HepG2 (cell line): ENCODE results near the gene ABHD2. TPM values are rescaled to one million over a fixed set of nuclear protein-coding genes. Genes with fewer than 3 reads are reported as not detected.

Source experiments
- ATF1 ChIP-seq: IDR thresholded peaks from 2 replicates; pipeline ENCODE4 v1.6.1; 2016; ENCODE audit warnings: mild to moderate bottlenecking, control low read depth
- CEBPG ChIP-seq: IDR thresholded peaks from 2 replicates; pipeline ENCODE4 v1.6.1; 2016
- EP300 ChIP-seq, 3 experiments: sonication (generic) in 1 of 3; formaldehyde crosslinking in 1 of 3; IDR thresholded peaks; 2 replicates each; pipeline versions ENCODE4 v1.5.1 to v1.6.1; 2011 to 2020; ENCODE audit warnings: low read depth in 2 of 3, low read length in 2 of 3, borderline replicate concordance in 1 of 3, improper control_type of control experiment in 1 of 3, mild to moderate bottlenecking in 1 of 3, missing genetic modification reagents in 1 of 3, moderate library complexity in 1 of 3
- GATAD1 ChIP-seq: IDR thresholded peaks from 2 replicates; pipeline ENCODE4 v1.6.1; 2016; ENCODE audit warnings: missing genetic modification reagents, missing compliant biosample characterization
- GTF3A ChIP-seq: sonication (generic); formaldehyde crosslinking; conservative IDR thresholded peaks from 2 replicates; pipeline ENCODE4 v1.4.0; 2020; ENCODE audit warnings: mild to moderate bottlenecking, missing genetic modification reagents
- HNF4A ChIP-seq: sonication (generic); formaldehyde crosslinking; IDR thresholded peaks from 2 replicates; pipeline ENCODE4 v1.4.0; 2020; ENCODE audit warnings: missing genetic modification reagents
- HNRNPL ChIP-seq: fragments of 200-400 bp; formaldehyde crosslinking; IDR thresholded peaks from 2 replicates; pipeline ENCODE4 v1.6.1; 2017; ENCODE audit warnings: mild to moderate bottlenecking, low read depth, low read length
- MXD4 ChIP-seq: IDR thresholded peaks from 2 replicates; pipeline ENCODE4 v1.6.1; 2016; ENCODE audit warnings: mild to moderate bottlenecking, missing biosample characterization, missing genetic modification reagents
- NR2F2 ChIP-seq: IDR thresholded peaks from 2 replicates; pipeline ENCODE4 v1.6.1; 2012; ENCODE audit warnings: low read depth, inconsistent platforms, borderline replicate concordance
- PATZ1 ChIP-seq: sonication (generic); formaldehyde crosslinking; IDR thresholded peaks from 2 replicates; pipeline ENCODE4 v1.4.0; 2020; ENCODE audit warnings: missing genetic modification reagents
- PAWR ChIP-seq: sonication (generic); formaldehyde crosslinking; IDR thresholded peaks from 2 replicates; pipeline ENCODE4 v1.4.0; 2020; ENCODE audit warnings: missing genetic modification reagents, mild to moderate bottlenecking, borderline replicate concordance
- PHB2 ChIP-seq: fragments of 450-650 bp; IDR thresholded peaks from 2 replicates; pipeline ENCODE4 v1.6.1; 2018; ENCODE audit not compliant: partially characterized antibody
- RXRA ChIP-seq: sonication (generic); formaldehyde crosslinking; IDR thresholded peaks from 2 replicates; pipeline ENCODE4 v1.5.1; 2020; ENCODE audit warnings: missing genetic modification reagents
- SOX13 ChIP-seq, 3 experiments: fragments of 450-650 bp in 1 of 3; sonication (generic) in 1 of 3; formaldehyde crosslinking in 1 of 3; IDR thresholded peaks in 2 of 3; conservative IDR thresholded peaks in 1 of 3; 2 replicates each; pipeline versions ENCODE4 v1.5.0 to v1.6.1; 2016 to 2020; ENCODE audit warnings: antibody characterized with exemption in 1 of 3, mild to moderate bottlenecking in 1 of 3, missing compliant biosample characterization in 1 of 3, missing genetic modification reagents in 1 of 3, moderate library complexity in 1 of 3
- SRSF1 ChIP-seq: fragments of 200-400 bp; formaldehyde crosslinking; optimal IDR thresholded peaks from 2 replicates; pipeline ENCODE3; 2017; ENCODE audit warnings: mild to moderate bottlenecking, low read depth, low read length, moderate library complexity
- TEAD3 ChIP-seq: optimal IDR thresholded peaks from 2 replicates; pipeline ENCODE3; 2016; ENCODE audit warnings: borderline replicate concordance
- ZNF543 ChIP-seq: sonication (generic); formaldehyde crosslinking; IDR thresholded peaks from 2 replicates; pipeline ENCODE4 v1.4.0; 2020; ENCODE audit warnings: mild to moderate bottlenecking, missing genetic modification reagents
- polyA plus RNA-seq, 8 experiments: library from polyadenylated mRNA; depleted of rRNA in 3 of 8; stranded (reverse) in 7 of 8; unstranded in 1 of 8; fragments of >200 nt; fragmentation: Illumina TruSeq in 4 of 8; extraction: Trizol in 4 of 8; gene quantifications; 2 replicates each; pipeline versions ENCODE4 v1.2.1 to v1.2.3, GENCODE V29; 2011 to 2016; ENCODE audit warnings: low read depth in 4 of 8, missing spikeins in 1 of 8, mixed read lengths in 1 of 8; ENCODE audit not compliant: insufficient read depth in 1 of 8
- total RNA-seq, 5 experiments: library from RNA; depleted of rRNA; stranded (reverse); fragments of >200 nt; fragmentation: Illumina TruSeq; extraction: Trizol; gene quantifications; 2 replicates each; pipeline ENCODE4 v1.2.3, GENCODE V29; 2016; ENCODE audit warnings: low read depth in 1 of 5
- TF ChIP-seq, protein P1 (sequence below): sonication (generic); IDR thresholded peaks from 2 replicates; pipeline ENCODE4 v1.6.1; 2016; ENCODE audit warnings: low read depth, borderline replicate concordance
- TF ChIP-seq, protein P2 (sequence below): sonication (generic); formaldehyde crosslinking; IDR thresholded peaks from 2 replicates; pipeline ENCODE4 v1.4.0; 2020; ENCODE audit warnings: missing genetic modification reagents, borderline replicate concordance
- TF ChIP-seq, protein P3 (sequence below): sonication (generic); formaldehyde crosslinking; IDR thresholded peaks from 2 replicates; pipeline ENCODE4 v1.8.0; 2022; ENCODE audit warnings: mild to moderate bottlenecking, missing genetic modification reagents

The ABHD2 gene
- total and polyA plus RNA-seq, 2 of the 13 experiments (the other 11 are each of a cell fraction or from before 2014, with no cell fraction given) = 14.8 to 22.4 TPM

DNA sequence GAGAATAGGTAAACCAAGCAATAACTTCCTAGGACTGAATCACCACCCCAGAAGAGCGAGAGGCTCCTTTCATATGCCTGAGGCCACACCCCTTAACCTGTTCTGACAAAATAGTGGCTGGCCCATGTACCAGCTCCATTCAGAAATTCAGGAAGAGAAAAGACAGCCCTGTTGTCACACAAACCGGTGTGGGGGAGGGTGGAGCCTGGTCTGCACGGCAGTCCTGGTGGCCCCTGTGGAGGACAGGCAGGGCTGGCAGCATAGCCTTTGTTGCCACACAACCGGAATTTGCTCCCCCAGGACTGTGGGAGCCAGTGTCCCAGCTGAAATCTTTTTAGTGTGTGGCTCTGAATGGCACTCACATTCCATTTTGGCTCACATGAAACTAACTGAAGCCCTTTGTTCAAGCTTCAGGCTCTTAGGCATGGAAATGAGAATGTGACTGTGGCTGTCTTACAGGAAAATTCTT lies 109.3 kb downstream of the ABHD2 start (continued):
- TF ChIP-seq RXRA (CRISPR knock-in tag) (0 out of 2 replicates have a peak, but pooled peaks have one; percentile 19), GATAD1 (CRISPR knock-in tag) (no peak), CEBPG (CRISPR knock-in tag) (0 out of 2 replicates have a peak, but pooled peaks have one; percentile 45), GTF3A (CRISPR knock-in tag) (no peak), ATF1 (CRISPR knock-in tag) (no peak), NR2F2 (no peak), SOX13 (IDR thresholded peaks at IDR 0.05) (no peak), SOX13 (CRISPR knock-in tag; conservative IDR thresholded peaks at IDR 0.05 in 1 of 2, IDR thresholded peaks at IDR 0.05 in 1 of 2) (peak in 1 of 2 experiments; percentile 61; a peak in 1 of 4 replicates), HNRNPL (peak; percentile 73; the same call in 1 of the 2 replicates), SRSF1 (peak; percentile 78), HNF4A (CRISPR knock-in tag) (peak; percentile 32; the same call in 1 of the 2 replicates), EP300 (IDR thresholded peaks at IDR 0.05; ENCODE audit: low read depth in 2 of 2, low read length in 2 of 2) (0 out of 4 replicates have a peak, but pooled peaks of 1 of the 2 experiments have one; percentile 7), EP300 (CRISPR knock-in tag; IDR thresholded peaks at IDR 0.05; ENCODE audit: borderline replicate concordance) (no peak), PATZ1 (peak; percentile 96), PHB2 (no peak), PAWR (CRISPR knock-in tag) (no peak), MXD4 (CRISPR knock-in tag) (no peak), ZNF543 (CRISPR knock-in tag) (no peak), TEAD3 (CRISPR knock-in tag) (peak; percentile 26)
- TF ChIP-seq, protein P1, sequence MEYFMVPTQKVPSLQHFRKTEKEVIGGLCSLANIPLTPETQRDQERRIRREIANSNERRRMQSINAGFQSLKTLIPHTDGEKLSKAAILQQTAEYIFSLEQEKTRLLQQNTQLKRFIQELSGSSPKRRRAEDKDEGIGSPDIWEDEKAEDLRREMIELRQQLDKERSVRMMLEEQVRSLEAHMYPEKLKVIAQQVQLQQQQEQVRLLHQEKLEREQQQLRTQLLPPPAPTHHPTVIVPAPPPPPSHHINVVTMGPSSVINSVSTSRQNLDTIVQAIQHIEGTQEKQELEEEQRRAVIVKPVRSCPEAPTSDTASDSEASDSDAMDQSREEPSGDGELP = peak; percentile 47; the same call in 1 of the 2 replicates
- TF ChIP-seq, protein P2, sequence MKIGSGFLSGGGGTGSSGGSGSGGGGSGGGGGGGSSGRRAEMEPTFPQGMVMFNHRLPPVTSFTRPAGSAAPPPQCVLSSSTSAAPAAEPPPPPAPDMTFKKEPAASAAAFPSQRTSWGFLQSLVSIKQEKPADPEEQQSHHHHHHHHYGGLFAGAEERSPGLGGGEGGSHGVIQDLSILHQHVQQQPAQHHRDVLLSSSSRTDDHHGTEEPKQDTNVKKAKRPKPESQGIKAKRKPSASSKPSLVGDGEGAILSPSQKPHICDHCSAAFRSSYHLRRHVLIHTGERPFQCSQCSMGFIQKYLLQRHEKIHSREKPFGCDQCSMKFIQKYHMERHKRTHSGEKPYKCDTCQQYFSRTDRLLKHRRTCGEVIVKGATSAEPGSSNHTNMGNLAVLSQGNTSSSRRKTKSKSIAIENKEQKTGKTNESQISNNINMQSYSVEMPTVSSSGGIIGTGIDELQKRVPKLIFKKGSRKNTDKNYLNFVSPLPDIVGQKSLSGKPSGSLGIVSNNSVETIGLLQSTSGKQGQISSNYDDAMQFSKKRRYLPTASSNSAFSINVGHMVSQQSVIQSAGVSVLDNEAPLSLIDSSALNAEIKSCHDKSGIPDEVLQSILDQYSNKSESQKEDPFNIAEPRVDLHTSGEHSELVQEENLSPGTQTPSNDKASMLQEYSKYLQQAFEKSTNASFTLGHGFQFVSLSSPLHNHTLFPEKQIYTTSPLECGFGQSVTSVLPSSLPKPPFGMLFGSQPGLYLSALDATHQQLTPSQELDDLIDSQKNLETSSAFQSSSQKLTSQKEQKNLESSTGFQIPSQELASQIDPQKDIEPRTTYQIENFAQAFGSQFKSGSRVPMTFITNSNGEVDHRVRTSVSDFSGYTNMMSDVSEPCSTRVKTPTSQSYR = peak; percentile 86
- TF ChIP-seq, protein P3, sequence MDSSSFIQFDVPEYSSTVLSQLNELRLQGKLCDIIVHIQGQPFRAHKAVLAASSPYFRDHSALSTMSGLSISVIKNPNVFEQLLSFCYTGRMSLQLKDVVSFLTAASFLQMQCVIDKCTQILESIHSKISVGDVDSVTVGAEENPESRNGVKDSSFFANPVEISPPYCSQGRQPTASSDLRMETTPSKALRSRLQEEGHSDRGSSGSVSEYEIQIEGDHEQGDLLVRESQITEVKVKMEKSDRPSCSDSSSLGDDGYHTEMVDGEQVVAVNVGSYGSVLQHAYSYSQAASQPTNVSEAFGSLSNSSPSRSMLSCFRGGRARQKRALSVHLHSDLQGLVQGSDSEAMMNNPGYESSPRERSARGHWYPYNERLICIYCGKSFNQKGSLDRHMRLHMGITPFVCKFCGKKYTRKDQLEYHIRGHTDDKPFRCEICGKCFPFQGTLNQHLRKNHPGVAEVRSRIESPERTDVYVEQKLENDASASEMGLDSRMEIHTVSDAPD (CRISPR knock-in tag) = 0 out of 2 replicates have a peak, but pooled peaks have one; percentile 40
